DMS53 treated with DMSO at 0.1 percent for 48 hours (cell line): Measurements from ENCODE around the gene TUT4.
A peak's percentile ranks its signal among the peaks of the same experiment; 100 is the strongest.

Experiments
- DNase-seq: peaks from one replicate; lab custom pipeline; 2025; ENCODE audit not compliant: unreplicated experiment; lab: John Stamatoyannopoulos, UW

TUT4 gene

DNA sequence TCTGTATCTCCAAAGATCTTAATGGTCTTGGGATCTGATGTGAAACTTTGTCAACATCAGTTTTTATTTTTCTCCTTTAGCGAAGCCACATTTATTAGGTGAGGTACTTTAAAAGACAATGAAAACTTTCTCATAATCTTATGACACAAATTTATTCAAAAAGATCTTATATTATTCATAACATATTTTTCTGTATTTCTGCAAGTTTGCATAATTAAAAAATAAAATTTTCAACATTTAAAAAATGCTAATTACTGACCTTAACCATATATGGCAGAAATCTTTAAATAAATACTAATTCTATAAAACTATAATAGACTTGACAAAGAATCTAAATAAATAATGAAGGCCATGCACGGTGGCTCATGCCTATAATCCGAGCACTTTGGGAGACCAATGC lies 75.9 kb downstream of the TUT4 start:
- DNase-seq, result no peak

GRCh38 chr1:52474807-52475206 lies 78.1 kb downstream of the TUT4 start:
- no peak for DNase-seq

DNA sequence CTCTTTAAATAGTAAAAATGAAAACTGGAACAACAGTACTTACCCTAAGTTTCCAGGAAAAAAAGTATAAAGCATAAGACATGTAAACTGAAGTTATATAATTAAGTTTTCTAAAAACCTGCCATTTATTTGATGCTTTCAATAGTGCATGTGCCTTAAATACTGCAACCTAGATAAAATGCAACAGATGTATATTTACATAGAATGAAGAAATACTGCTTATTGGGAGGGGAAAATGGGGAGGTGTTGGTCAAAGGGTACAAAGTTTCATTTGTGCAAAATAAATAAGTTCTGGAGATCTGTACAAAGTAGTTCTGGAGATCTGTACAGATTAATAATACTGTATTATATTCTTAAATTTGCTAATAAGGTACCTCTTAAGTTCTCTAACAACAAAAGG lies 79.9 kb downstream of the TUT4 start:
- DNase-seq, result no peak

DNA sequence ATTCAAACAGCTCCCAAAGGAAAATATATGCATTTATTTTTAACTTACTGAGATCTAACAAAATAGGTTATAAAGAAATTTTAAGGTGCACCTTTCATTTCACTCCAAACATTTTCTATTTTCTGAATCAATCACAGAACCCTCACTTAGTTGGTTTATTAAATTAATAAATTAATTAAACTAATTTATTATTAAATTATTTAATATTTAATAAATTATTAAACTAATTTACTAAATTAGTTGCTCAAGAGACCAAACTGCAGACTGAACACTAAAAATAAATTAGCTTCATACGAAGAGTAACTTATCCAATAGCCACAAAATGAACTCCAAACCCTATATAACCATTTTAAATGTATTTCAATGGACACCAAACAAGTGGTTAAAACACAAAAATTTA lies 80.5 kb downstream of the TUT4 start:
- no peak for DNase-seq

GRCh38 chr1:52469108-52469507 lies 83.8 kb downstream of the TUT4 start:
- DNase-seq, result no peak

- no peak for DNase-seq
Observed at GRCh38 chr1:52463891-52464290, 89.0 kb downstream of the TUT4 start.

DNA sequence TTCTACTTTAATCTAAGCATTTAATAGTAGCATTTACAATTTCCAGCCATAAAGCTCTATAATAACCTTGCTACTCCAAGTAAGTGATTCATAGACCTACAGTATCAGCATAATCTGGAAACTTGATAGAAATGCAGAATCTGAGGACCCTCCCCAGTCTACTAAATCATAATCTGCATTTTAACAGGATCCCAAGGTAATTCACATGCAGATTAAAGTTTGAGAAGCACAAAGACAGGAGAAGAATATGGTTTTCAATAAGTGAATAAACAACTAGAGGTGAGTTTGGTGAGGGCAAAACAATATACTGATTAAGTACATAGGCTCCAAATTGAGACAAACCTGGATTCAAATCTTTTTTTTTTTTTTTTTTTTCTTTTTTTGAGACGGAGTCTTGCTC lies 91.1 kb downstream of the TUT4 start:
- no peak for DNase-seq

- no peak for DNase-seq
Observed at GRCh38 chr1:52460694-52461093, 92.2 kb downstream of the TUT4 start.

GRCh38 chr1:52455686-52456085 lies 97.2 kb downstream of the TUT4 start:
- DNase-seq, result no peak

GRCh38 chr1:52454779-52455178 lies 98.1 kb downstream of the TUT4 start:
- DNase-seq, result no peak

DNA sequence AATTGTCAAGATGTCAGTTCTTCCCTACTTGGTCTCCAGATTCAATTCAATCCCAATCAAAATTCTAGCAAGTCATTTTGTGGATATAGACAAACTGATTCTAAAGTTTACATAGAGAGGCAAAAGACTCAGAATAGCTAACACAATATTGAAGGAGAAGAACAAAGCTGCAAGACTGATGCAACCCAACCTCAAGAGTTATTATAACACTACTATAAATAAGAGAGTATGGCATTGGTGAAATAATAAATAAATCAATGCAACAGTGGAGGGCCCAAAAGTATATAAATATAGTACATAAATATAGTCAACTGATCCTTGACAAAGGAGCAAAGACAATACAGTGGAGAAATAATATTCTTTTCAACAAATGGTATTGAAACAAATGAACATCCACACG lies 98.8 kb downstream of the TUT4 start:
- no peak for DNase-seq

GRCh38 chr1:52444463-52444862 lies 108.4 kb downstream of the TUT4 start:
- DNase-seq, result no peak

DNA sequence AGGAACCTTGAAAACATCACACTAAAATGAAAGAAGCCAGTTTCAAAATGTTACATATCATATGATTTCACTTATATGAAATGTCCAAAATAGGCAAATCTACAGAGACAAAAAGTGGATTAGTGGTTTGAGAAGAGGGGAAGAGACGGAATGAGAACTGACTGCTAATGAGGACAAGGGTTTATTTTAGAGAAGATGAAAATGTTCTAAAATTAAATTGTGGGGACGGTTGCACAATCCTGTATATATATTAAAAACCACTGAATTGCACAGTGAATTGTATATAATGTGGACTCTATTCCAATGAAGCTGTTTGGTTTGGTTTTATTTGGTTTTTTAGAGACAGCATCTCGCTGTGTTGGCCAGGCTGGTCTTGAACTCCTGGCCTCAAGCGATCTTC lies 112.9 kb downstream of the TUT4 start:
- no peak for DNase-seq

GRCh38 chr1:52436817-52437216 lies 116.1 kb downstream of the TUT4 start:
- peak; percentile 59 for DNase-seq

DNA sequence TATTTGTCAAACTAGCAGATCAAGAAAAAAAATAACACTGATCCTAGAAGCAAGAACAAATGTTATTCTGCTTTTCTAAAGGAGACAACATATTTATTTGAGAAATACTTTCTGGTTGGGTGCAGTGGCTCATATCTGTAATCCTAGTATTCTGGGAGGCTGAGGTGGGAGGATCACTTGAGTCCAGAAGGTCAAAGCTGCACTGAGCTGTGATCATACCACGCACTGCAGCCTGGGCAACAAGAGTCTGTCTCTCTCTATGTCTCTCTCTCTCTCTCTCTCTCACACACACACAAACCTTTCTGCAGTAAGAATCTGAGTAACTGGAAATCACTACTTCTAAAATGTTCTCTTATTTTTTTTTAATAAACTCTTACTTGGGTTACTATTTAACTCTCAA lies 117.2 kb downstream of the TUT4 start:
- no peak for DNase-seq

- DNase-seq, result no peak
Observed at GRCh38 chr1:52435211-52435610, 117.7 kb downstream of the TUT4 start.

GRCh38 chr1:52432807-52433206 lies 120.1 kb downstream of the TUT4 start:
- DNase-seq, result no peak

DNA sequence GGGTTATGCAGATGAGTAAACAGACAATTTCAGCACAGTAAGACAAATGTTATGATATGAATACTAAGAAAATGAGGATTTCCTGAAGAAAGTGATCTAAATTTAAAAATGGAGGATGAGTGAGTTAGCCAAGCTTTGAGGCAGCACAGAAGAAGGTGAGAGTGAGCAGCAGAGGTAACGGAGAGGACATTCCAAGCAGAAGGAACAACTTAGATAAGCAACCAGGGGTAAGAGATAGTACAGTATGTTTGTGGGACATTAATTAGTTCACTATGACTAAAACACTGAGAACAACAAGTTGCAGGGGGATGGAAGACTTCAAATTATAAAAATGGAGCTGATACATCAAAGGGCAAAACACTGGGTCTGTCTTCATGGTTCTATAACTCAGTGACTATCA lies 125.7 kb downstream of the TUT4 start:
- no peak for DNase-seq

GRCh38 chr1:52426371-52426770 lies 126.5 kb downstream of the TUT4 start:
- DNase-seq, result no peak

- DNase-seq, result no peak
Observed at GRCh38 chr1:52424813-52425212, 128.1 kb downstream of the TUT4 start.

- no peak for DNase-seq
Observed at GRCh38 chr1:52424231-52424636, 128.7 kb downstream of the TUT4 start.

DNA sequence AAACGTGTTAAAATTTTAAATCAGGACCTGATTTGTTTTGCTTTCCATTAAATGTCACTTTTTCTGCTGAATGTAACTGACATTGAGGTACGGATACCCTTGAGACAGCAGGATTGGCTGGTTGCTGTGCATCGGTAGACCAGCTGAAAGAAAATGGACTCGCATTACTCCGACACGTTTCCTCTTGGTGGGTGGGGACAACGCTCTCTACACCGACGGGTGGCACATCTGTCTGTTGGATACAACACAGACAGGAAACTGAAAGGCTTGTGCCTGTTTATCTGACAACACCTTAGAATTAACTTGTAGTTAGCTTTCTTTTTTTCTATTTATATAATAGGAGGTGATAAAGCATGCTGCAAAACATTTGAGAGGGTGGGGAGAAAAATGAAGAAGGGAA lies 129.1 kb downstream of the TUT4 start:
- DNase-seq, result no peak

GRCh38 chr1:52423055-52423454 lies 129.8 kb downstream of the TUT4 start:
- DNase-seq, result no peak

DNA sequence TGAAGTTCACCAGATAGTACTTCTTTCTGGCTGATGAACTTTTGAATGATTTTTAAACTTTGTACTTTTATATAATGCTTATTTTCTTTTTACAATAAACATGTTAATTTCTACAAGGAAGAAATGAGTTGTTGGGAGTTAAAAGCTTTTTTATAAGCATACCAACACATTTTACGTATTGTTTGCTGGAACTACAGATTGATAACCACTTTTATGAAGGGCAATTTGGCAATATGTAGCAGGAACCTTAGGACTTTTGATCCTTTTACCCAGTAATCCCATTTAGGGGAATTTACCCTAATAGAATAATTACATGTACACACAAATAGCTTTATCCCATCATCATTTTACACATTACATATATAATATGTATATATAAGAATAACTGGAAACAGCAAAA lies 132.2 kb downstream of the TUT4 start:
- DNase-seq, result no peak
